ENCODE measurements around the gene SKOR1. TPM values are rescaled to one million over a fixed set of nuclear protein-coding genes. Genes with fewer than 3 reads are reported as not detected.
A peak's percentile ranks its signal among the peaks of the same experiment; 100 is the strongest.

The SKOR1 gene
- total and polyA plus RNA-seq, 2 of the 13 experiments (the other 11 are each of a cell fraction or from before 2014, with no cell fraction given), result 0.09 to 0.11 TPM

DNA sequence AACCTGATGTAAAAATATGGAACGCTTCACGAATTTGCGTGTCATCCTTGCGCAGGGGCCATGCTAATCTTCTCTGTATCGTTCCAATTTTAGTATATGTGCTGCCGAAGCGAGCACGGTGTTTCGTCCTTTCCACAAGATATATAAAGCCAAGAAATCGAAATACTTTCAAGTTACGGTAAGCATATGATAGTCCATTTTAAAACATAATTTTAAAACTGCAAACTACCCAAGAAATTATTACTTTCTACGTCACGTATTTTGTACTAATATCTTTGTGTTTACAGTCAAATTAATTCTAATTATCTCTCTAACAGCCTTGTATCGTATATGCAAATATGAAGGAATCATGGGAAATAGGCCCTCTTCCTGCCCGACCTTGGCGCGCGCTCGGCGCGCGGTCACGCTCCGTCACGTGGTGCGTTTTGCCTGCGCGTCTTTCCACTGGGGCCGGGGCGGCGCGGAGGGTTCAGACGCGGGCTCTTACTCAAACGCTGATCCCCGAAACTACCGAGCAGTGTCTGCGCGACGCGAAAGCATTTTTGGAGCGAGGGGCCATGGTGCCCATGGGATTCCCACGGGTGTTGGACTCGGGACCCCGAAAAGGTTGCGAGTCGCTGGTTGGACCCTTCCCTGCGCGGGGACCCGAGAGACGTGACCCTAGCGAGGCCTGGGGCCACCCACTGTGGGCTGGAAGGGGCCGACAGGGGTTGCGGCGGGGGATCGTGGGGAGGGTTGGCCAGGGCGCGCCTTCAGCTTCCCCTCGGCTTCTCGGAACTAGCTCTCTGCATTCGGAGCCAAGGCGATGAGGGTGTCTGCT, 14.8 kb downstream of the SKOR1 start, which contains the start of gene RNU6-1 (continued):
- TF ChIP-seq, protein P1, sequence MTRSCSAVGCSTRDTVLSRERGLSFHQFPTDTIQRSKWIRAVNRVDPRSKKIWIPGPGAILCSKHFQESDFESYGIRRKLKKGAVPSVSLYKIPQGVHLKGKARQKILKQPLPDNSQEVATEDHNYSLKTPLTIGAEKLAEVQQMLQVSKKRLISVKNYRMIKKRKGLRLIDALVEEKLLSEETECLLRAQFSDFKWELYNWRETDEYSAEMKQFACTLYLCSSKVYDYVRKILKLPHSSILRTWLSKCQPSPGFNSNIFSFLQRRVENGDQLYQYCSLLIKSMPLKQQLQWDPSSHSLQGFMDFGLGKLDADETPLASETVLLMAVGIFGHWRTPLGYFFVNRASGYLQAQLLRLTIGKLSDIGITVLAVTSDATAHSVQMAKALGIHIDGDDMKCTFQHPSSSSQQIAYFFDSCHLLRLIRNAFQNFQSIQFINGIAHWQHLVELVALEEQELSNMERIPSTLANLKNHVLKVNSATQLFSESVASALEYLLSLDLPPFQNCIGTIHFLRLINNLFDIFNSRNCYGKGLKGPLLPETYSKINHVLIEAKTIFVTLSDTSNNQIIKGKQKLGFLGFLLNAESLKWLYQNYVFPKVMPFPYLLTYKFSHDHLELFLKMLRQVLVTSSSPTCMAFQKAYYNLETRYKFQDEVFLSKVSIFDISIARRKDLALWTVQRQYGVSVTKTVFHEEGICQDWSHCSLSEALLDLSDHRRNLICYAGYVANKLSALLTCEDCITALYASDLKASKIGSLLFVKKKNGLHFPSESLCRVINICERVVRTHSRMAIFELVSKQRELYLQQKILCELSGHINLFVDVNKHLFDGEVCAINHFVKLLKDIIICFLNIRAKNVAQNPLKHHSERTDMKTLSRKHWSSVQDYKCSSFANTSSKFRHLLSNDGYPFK (CRISPR knock-in tag; IDR thresholded peaks at IDR 0.05; ENCODE audit: borderline replicate concordance), result peak; percentile 49; the same call in 1 of the 2 replicates
- TF ChIP-seq MYC (CRISPR knock-in tag; IDR thresholded peaks at IDR 0.05; ENCODE audit: borderline replicate concordance) (peak; percentile 79), CEBPB (IDR thresholded peaks at IDR 0.05; ENCODE audit: borderline replicate concordance, low read depth, low read length) (no peak), FOXO1 (CRISPR knock-in tag; IDR thresholded peaks at IDR 0.05) (0 out of 2 replicates have a peak, but pooled peaks have one; percentile 22), SP4 (CRISPR knock-in tag; IDR thresholded peaks at IDR 0.05) (no peak), KDM5B (CRISPR knock-in tag; IDR thresholded peaks at IDR 0.05; ENCODE audit: borderline replicate concordance) (peak; percentile 52; the same call in 1 of the 2 replicates), ZNF557 (CRISPR knock-in tag; IDR thresholded peaks at IDR 0.05) (0 out of 2 replicates have a peak, but pooled peaks have one; percentile 34), MTA3 (CRISPR knock-in tag; IDR thresholded peaks at IDR 0.05) (0 out of 2 replicates have a peak, but pooled peaks have one; percentile 46), ERF (CRISPR knock-in tag; IDR thresholded peaks at IDR 0.05) (no peak), ZNF75D (CRISPR knock-in tag; IDR thresholded peaks at IDR 0.05; ENCODE audit: borderline replicate concordance) (no peak), E2F1 (CRISPR knock-in tag; IDR thresholded peaks at IDR 0.05) (peak; percentile 65; the same call in 1 of the 2 replicates), ARNTL (CRISPR knock-in tag; IDR thresholded peaks at IDR 0.05) (peak; percentile 65; the same call in 1 of the 2 replicates), NFE2 (CRISPR knock-in tag; IDR thresholded peaks at IDR 0.05) (no peak), RERE (CRISPR knock-in tag; IDR thresholded peaks at IDR 0.05; ENCODE audit: low read depth) (no peak)
- TF ChIP-seq, protein P2, sequence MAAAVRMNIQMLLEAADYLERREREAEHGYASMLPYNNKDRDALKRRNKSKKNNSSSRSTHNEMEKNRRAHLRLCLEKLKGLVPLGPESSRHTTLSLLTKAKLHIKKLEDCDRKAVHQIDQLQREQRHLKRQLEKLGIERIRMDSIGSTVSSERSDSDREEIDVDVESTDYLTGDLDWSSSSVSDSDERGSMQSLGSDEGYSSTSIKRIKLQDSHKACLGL (CRISPR knock-in tag; IDR thresholded peaks at IDR 0.05), result peak; percentile 62; the same call in 1 of the 2 replicates

Measured in HepG2 (cell line).